Measurements from ENCODE around the gene PTGR2.

GRCh38 chr14:73824127-73824526, 27.5 kb upstream of the PTGR2 start:
- TF ChIP-seq CTCF (conservative IDR thresholded peaks at IDR 0.05; ENCODE audit: low read depth, low read length) (no peak), EZH2 (IDR thresholded peaks at IDR 0.05; ENCODE audit: borderline replicate concordance, low read depth, low read length, poor library complexity, severe bottlenecking) (no peak)
